ENCODE results near the gene SLFNL1. TPM values are rescaled to one million over a fixed set of nuclear protein-coding genes. Genes with fewer than 3 reads are reported as not detected.

Gene SLFNL1
- total RNA-seq, 1 donor from 2014 or later, result not detected

GRCh38 chr1:41033272-41033671 is 11.7 kb upstream of the SLFNL1 start:
- no peaks in the 10 kb centered on the region for H3K36me3 ChIP-seq (ENCODE audit: control insufficient read depth, insufficient read depth, low read length)
- no peak for DNase-seq (ENCODE audit: low read depth)
- no peaks in the 10 kb centered on the region for H3K27me3 ChIP-seq (ENCODE audit: control insufficient read depth, insufficient read depth, low read length)
- H3K4me3 ChIP-seq (ENCODE audit: low read depth, low read length), result no peak overlapping the region
- no peak for TF ChIP-seq CTCF (IDR thresholded peaks at IDR 0.05; ENCODE audit: insufficient read depth, low read length, poor library complexity, severe bottlenecking)

GRCh38 chr1:41032147-41032546 is 10.6 kb upstream of the SLFNL1 start:
- TF ChIP-seq CTCF (IDR thresholded peaks at IDR 0.05; ENCODE audit: insufficient read depth, low read length, poor library complexity, severe bottlenecking), result no peak
- Histone ChIP-seq H3K36me3 (ENCODE audit: control insufficient read depth, insufficient read depth, low read length) (no peaks in the 10 kb centered on the region), H3K27me3 (ENCODE audit: control insufficient read depth, insufficient read depth, low read length) (no peaks in the 10 kb centered on the region), H3K4me3 (ENCODE audit: low read depth, low read length) (no peak overlapping the region)
- no peak for DNase-seq (ENCODE audit: low read depth)

- Histone ChIP-seq H3K4me3 (ENCODE audit: low read depth, low read length) (no peak overlapping the region), H3K36me3 (ENCODE audit: control insufficient read depth, insufficient read depth, low read length) (no peaks in the 10 kb centered on the region), H3K27me3 (ENCODE audit: control insufficient read depth, insufficient read depth, low read length) (no peaks in the 10 kb centered on the region)
- no peak for DNase-seq (ENCODE audit: low read depth)
- no peak for TF ChIP-seq CTCF (IDR thresholded peaks at IDR 0.05; ENCODE audit: insufficient read depth, low read length, poor library complexity, severe bottlenecking)
Observed at GRCh38 chr1:41030872-41031616, 9.5 kb upstream of the SLFNL1 start.

- H3K27me3 ChIP-seq (ENCODE audit: control insufficient read depth, insufficient read depth, low read length), result no peaks in the 10 kb centered on the region
- no peaks in the 10 kb centered on the region for H3K36me3 ChIP-seq (ENCODE audit: control insufficient read depth, insufficient read depth, low read length)
- TF ChIP-seq CTCF (IDR thresholded peaks at IDR 0.05; ENCODE audit: insufficient read depth, low read length, poor library complexity, severe bottlenecking), result no peak
- DNase-seq (ENCODE audit: low read depth), result no peak
- no peak overlapping the region for H3K4me3 ChIP-seq (ENCODE audit: low read depth, low read length)
Observed at GRCh38 chr1:41028034-41028642, 6.6 kb upstream of the SLFNL1 start.

- Histone ChIP-seq H3K36me3 (ENCODE audit: control insufficient read depth, insufficient read depth, low read length) (no peaks in the 10 kb centered on the region), H3K27me3 (ENCODE audit: control insufficient read depth, insufficient read depth, low read length) (no peaks in the 10 kb centered on the region), H3K4me3 (ENCODE audit: low read depth, low read length) (no peak overlapping the region)
- no peak for DNase-seq (ENCODE audit: low read depth)
- no peak for TF ChIP-seq CTCF (IDR thresholded peaks at IDR 0.05; ENCODE audit: insufficient read depth, low read length, poor library complexity, severe bottlenecking)
Observed at GRCh38 chr1:41025979-41026819, 4.7 kb upstream of the SLFNL1 start.
